GM19328 (cell line): Measurements from ENCODE around the gene RAB5B.
"Not testable (repeated sequence)": the region's sequence is repeated elsewhere in the genome, so short reads cannot be mapped to it uniquely, and the experiment has no call there.

Experiments used
- ATAC-seq: cut with Tn5 transposase; IDR thresholded peaks from one replicate; pipeline ENCODE4 v1.9.1; 2021; ENCODE audit warnings: mild to moderate bottlenecking, moderate library complexity; ENCODE audit not compliant: unreplicated experiment

Gene RAB5B

DNA sequence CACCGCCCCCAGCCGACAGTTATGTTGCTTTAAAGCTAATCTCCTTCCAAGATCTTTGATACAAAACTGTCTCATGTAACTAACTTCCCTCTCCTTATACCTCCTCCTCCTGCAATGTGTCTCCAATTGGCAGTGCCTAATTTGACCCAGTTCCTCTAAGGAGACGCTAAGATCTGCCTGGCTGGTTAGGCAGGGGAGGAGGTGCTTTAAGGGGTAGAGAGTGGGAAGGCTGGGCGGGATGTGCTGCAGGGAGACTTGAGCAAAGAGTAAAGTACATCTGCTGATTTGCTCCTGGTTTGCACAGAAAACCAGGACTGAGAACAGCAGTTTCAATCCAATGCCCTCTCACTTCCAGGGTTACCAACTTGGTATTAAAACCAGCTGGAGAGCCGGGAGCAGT is 39.6 kb downstream of the RAB5B start:
- no peak for ATAC-seq

DNA sequence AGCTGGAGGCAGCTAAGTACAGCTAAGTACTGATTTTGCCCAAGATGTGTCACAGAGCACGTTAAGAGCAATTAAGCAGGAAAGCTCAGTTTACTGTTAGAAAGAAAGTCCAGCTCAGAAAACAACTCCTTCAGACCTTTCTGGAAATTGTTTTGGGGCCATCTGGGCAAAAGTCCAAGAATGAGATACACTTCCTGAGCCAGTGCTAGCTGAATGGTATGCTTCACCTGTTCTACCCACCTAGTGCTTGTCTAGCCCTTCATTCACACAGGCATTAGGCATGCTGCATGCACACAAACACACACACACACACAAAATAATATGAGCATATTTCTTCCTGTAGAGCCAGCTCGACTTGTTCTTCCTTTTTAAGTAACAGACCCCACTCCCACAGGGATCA is 40.3 kb downstream of the RAB5B start:
- ATAC-seq, result no peak

DNA sequence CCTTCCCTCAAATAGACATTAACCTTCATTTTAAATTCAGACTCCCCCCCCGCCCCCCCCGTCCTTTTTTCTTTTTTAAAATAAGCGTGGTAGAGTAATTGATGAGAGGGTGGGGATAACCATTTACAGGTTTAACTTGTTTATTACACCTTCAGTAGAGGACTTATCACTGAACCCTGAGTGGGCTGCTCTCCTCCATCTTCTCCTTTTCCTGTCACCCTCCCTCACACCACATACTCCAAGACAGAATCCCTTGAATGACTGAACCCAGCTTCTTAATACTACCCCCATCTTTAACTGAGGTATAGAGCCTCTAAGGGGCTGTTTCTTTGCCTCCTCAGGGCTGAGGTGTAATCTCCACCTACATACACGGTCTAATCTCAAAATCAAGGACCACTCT is 43.3 kb downstream of the RAB5B start:
- no peak for ATAC-seq

DNA sequence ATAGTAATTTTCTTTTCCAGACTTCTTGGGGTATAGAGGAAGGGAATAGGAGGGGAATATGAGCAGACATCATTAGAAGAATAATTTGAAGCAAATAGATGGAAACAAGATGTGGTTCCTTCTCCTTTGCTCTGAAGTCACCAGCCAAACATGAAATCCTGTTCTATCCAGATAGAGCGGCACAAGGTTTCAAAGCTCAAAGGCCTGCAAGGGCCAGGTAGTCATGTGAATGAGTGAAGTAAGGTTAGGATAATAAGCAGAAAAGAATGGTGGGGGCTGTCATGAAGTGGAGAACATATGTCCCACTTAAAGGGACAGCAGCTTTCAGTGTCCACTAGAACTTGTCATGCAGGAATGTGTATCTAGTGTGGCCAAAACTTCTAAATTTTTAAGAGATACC is 44.5 kb downstream of the RAB5B start:
- no peak for ATAC-seq

DNA sequence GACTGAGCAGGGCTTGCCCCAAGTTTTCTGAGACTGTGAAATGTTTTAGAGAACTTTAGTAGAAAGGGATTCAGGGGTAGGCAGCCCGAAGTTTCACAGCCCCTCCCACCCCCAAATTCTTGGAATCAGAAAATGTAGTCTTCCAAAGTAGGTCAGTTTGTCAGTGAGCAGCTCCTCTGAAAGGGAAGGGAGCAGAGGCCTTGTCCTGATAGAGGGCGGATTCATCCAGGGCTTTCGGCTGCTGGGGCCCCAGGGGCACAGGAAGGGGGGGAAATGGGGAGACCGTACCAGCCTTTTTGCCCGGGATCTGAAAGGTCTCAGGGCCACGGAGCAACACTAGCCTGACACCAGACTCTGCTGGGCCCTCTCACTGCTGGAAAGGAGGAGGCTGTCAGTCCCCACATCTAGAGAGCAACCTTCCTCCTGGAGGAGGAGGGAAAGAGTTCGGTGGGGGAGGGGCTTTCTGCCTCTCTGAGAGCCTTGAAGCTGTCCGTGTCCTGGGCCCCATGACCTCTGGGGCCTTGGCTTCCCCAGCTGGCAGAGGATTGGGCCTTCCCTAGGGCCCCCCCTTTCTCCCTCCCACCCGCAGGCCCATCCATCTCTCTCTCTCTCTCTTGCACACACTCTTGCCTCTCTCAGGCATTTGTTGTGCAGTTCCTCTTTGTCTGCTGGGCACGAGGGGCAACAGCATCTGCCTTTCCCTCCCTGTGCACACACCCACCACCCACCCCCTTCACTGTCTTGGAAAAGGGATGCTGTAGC is 46.7 kb downstream of the RAB5B start, which contains the start of gene IKZF4:
IKZF4 (plus strand) TSS at position 621 of the 762 bp plus-strand sequence. CDS start 451 bp downstream, outside the sequence.
- ATAC-seq, result no peak

DNA sequence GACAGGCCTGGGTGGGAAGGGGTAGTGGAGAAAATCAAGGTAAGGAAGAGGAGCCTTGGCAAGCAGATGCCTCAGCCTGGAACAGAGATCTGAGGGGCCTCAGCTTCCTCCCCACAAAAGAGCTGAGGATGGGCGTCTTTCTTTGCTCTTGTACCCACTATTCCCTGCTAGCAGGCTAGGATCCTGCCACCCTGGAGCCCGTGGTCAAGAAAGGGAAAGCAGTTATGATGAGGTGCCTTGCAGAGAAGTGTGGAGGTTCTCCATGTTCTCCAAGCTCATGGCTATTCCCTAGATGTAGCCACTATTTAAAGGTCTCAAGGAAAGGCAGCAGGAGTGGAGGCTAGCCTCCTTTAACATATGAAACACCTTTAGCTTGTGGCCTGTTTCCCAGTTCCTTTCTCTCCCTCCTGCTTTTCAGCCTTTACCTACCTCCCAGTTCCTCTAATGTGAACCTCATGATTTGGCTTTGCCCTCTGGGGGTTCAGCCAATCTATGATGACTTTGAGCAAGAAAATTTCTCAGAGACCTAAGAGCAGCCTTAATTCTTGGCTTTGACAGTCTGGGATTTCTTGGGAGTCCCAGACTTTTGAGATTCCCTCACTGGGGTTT is 48.1 kb downstream of the RAB5B start:
- no peak for ATAC-seq

DNA sequence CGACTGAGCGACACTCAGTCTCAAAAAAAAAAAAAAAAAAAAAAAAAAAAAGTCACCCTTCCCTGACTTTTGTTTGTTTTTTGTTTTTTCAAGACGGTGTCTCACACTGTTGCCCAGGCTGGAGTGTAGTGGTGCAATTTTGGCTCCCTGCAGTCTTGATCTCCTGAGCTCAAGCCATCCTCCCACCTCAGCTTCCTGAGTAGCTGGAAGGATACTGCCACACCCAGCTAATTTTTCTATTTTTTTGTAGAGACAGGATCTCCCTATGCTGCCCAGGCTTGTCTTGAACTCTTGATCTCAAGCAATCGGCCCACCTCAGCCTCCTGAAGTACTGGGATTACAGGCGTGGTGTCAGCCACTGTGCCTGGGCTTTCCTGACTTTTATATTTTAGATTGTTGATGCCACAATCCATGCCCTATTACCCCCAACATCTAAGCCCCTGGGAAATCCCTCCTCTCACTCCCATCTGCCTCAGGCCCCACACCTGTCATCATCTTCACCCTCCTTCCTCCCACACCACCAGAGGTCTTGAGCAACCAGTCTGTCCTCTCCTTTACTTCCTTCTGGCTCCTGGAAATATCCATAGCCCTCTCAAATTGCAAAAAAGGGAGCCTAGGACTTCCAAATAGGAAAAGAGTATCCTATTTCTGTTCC is 54.8 kb downstream of the RAB5B start:
- no peak for ATAC-seq

DNA sequence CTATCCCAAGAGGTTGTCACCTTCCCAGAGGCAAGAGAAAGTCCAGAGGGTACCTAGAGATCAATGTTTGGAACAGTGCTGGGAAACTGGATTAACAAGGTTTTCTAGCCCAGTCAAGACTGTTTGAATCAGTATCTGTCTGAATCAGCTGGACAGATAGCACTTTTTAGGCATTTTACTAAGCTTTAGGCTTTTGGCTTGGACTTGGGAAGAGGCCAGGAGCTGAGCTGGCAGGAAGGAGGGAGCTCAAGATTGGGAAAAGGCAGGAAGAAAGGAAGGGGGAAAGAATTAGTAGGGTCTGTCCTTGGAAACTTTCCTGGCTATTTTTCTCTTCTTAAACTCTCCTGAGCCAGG is 55.3 kb downstream of the RAB5B start:
- ATAC-seq, result no peak

DNA sequence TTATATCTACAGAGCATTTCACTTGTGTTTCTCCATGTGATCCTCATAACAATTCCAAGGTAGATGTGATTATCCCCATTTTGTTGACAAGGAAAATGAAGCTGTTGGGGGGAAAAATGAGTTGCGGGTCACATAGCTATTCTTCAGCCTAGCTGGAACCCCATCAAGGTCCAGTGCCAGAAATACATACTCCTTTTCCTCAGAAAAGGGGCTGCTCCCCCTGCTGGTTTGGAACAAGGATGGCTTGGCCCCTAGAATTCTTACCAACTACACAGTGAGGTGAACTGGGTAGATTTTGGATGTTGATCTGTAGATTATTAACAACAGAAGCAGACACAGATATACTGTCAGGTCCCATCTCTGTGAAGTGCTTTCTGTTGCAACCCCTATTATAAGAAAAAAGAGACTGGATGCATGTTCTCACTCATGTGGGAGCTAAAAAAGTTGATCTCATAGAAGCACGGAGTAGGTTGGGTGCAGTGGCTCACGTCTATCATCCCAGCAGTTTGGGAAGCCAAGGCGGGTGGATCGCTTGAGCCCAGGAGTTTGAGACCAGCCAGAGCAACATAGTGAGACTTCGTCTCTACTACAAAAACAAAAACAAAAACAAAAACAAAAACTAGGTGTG is 55.9 kb downstream of the RAB5B start:
- no peak for ATAC-seq

DNA sequence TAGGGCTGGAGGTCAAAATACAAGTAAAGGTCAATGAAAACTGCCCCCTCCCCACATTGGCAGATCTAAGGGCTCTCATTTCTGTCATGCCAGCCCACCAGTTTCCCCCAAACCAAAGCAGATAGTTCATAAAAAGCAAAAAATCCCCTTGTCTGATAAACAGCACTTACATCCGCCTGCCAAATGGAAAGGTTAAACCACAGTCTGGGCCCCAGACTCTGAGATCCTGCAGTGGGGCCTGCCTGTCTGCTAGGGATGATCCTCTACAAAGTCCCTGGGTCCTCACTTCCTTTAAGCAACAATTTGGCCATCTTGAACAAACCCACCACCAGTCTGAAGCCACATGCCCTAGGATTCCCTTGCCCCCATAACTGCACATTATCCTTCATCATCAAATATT is 58.1 kb downstream of the RAB5B start:
- ATAC-seq, result no peak

DNA sequence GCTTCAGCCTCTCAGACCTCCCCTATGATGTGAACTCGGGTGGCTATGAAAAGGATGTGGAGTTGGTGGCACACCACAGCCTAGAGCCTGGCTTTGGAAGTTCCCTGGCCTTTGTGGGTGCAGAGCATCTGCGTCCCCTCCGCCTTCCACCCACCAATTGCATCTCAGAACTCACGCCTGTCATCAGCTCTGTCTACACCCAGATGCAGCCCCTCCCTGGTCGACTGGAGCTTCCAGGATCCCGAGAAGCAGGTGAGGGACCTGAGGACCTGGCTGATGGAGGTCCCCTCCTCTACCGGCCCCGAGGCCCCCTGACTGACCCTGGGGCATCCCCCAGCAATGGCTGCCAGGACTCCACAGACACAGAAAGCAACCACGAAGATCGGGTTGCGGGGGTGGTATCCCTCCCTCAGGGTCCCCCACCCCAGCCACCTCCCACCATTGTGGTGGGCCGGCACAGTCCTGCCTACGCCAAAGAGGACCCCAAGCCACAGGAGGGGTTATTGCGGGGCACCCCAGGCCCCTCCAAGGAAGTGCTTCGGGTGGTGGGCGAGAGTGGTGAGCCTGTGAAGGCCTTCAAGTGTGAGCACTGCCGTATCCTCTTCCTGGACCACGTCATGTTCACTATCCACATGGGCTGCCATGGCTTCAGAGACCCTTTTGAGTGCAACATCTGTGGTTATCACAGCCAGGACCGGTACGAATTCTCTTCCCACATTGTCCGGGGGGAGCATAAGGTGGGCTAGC is 60.9 kb downstream of the RAB5B start:
- no peak for ATAC-seq

DNA sequence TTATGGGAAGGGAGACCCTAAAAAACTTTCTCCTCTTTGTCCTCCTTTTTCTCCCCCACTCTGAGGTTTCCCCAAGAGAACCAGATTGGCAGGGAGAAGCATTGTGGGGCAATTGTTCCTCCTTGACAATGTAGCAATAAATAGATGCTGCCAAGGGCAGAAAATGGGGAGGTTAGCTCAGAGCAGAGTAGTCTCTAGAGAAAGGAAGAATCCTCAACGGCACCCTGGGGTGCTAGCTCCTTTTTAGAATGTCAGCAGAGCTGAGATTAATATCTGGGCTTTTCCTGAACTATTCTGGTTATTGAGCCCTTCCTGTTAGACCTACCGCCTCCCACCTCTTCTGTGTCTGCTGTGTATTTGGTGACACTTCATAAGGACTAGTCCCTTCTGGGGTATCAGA is 63.3 kb downstream of the RAB5B start:
- ATAC-seq, result no peak

DNA sequence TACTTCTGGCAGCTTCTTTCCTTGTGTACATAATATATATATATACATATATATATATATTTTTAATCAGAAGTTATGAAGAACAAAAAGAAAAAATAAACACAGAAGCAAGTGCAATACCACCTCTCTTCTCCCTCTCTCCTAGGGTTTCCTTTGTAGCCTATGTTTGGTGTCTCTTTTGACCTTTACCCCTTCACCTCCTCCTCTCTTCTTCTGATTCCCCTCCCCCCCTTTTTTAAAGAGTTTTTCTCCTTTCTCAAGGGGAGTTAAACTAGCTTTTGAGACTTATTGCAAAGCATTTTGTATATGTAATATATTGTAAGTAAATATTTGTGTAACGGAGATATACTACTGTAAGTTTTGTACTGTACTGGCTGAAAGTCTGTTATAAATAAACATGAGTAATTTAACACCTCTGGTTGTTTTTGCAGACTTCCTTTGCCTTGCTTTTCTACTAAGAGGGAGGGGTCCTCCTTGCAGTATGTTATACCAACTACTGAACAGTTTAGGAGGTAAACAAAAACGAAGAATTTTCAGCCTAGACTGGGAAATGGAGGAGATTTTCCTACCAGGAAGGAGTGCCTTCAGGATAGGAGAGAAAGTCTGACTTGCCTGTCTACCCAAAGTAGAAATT is 64.3 kb downstream of the RAB5B start:
- ATAC-seq, result no peak

DNA sequence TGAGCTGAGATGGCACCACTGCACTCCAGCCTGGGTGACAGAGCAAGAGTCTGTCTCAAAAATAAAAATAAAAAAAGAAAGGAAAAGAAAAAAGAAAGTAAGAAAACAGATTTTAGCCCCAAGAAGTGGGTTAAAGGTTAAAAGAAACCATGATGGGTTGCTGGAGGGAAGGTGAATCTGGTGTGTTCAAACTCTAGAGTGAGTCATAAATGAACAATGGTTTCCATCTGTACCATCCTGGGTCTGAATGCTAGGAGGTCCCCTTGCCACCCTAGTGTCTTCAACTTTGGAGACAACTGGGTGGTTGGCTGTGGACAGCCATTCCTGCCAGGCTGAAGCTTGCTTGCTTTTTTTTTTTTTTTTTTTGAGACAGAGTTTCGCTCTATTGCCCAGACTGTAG is 66.3 kb downstream of the RAB5B start:
- no peak for ATAC-seq

DNA sequence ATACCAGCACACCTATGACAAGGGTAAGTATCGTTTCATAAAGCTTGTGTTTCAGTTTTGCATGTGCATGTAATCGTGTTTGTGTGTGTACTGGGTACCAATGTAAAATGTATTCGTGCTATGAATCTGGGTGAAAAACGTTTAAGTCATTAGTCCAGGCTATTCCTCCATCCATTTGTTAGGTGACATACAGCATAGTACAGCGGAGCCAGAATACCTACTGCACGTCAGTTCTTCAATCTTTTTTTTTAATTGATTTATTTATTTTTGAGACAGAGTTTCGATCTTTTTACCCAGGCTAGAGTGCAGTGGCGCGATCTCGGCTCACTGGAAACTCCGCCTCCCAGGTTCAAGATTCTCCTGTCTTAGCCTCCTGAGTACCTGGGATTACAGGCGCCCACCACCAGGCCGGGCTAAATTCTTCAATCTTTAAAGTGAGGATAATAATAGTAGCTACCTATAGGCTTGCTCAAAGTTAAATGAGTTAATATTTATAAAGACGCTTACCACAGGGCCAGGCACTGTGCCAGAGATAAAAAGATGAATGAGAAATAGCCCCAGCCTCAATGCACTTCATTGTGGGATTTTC is 67.2 kb downstream of the RAB5B start:
- no peak for ATAC-seq

DNA sequence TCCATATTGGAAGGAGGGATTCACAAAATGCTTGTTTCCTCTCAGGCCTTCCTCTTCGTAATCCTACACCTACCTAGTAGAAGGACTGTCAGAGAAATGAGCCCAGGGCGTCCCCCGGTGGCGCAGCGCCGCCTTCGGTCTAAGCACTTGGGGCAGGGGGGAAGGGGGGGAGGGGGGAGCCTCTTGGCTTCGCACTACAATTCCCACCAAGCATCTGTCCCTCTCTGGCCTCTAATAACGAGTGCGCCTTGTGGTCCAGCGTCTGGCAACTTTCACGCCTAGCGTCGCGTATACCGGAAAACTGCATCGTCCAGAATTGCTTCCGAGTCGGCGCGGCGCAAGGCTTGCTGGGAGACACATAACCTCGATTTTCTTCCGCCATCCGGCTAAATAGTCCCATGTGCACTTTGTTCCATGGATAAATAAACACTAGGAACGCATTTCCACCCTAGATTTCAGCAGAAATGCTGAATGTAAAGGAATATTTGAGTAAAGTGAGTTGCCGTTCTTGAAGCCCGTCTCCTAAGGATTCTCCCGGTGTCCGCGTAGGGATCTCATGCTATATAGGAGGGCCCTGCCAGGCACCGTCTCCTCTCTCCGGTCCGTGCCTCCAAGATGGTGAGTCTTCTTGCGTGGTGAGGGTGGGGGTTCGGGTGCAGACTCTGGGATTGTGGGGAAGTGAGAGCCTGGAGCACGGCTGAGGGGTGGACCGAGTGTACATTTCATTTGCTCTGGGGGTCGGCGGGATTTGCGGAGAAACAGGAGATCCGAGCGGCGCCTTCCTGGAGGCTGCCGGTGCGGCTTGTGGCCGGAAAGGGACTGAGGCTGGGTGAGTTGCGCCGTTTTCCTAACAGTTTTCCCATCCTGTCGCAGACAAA is 67.9 kb downstream of the RAB5B start, which contains the start of gene RPS26:
RPS26 (plus strand) TSS at position 367 of the 878 bp plus-strand sequence; CDS start at position 616, 249 bp downstream.
- peak; percentile 93 for ATAC-seq

DNA sequence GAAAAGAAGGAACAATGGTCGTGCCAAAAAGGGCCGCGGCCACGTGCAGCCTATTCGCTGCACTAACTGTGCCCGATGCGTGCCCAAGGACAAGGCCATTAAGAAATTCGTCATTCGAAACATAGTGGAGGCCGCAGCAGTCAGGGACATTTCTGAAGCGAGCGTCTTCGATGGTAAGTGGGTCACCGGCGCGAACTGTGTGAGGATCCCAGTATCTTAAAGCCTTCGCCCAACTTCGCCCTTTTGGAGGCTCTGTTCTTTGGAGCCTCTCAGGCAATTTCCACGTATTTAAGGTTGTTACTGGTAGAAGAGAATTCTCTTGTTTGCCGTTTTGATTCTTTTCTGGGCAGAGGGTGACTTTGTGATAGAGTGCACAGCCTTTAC is 68.5 kb downstream of the RAB5B start:
- not testable (repeated sequence) for ATAC-seq

DNA sequence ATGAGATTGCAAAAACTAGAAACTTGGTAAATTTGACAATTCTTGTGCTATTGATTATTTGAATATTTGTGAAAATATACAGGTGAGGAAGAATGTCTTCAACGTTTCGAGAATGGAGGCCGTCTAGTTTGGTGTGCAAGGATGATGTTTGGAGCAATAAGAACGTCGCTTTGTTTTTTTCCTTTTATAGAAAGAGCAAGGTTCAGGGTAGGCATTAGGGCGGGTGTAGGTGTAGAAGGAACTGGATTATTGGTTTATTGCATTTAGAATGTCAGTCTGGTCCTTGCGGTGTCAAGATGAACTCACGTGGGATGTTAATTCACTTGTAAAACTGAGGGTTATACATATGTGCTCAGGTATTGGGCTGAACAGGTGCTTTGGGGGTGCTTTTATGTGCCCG is 69.0 kb downstream of the RAB5B start:
- ATAC-seq, result no peak
